ENCODE measurements around the gene REM1.
"Not testable (repeated sequence)": the region's sequence is repeated elsewhere in the genome, so short reads cannot be mapped to it uniquely, and the experiment has no call there.

REM1 gene

DNA sequence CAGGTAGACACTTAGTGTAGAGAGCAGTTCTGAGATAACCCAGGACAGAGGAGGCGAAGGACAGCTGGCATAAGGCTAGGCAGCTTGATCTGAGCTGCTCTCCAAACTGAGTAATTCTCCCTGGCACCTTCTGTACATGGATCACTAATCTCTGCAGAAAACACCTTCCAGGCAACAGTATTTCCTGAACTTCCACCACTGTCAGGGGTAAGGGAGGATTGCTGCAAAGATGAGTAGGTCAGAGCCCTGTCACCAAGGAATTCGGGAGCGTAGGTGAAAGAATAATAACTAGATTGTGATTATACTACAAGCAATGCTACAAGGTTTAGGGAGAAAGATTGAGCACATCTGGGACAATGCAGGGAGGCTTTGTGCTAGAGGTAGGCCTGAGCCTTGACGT, 41.1 kb downstream of the REM1 start:
- peak overlapping the region; percentile 84 for H3K9ac ChIP-seq (ENCODE audit: low read length)
- H3K4me1 ChIP-seq (ENCODE audit: control insufficient read depth, insufficient read depth, low read length), result peaks cover 30% of the 10 kb centered on the region
- H3K9me3 ChIP-seq (ENCODE audit: control insufficient read depth, low read length), result no peaks in the 10 kb centered on the region
- H3K27me3 ChIP-seq (ENCODE audit: control insufficient read depth, insufficient read depth, low read length), result no peaks in the 10 kb centered on the region
- H3K36me3 ChIP-seq (ENCODE audit: control insufficient read depth, insufficient read depth, low read length), result no peaks in the 10 kb centered on the region
- peak overlapping the region; percentile 89 for H3K4me3 ChIP-seq (ENCODE audit: low read length)

DNA sequence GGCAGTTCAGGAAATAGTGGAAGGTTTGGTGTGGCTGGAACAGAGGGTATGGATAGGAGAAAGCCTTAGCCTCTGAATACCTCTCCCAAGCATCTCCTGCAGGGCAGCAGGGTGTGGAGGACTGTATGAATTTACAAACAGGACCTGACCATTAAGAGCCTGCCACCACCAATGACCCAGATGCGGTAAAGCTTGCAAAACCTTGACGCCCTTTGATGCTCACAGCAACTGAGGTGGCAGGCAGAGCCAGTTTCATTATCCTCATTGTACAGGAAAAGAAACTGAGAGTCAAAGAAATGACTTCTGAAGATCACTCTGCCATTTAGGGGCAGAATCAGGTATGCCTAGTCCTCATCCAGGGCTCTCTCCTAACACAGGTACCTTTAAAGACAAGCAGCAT, 41.6 kb downstream of the REM1 start:
- Histone ChIP-seq H3K9ac (ENCODE audit: low read length) (no peak overlapping the region), H3K4me3 (ENCODE audit: low read length) (no peak overlapping the region), H3K27me3 (ENCODE audit: control insufficient read depth, insufficient read depth, low read length) (no peaks in the 10 kb centered on the region), H3K4me1 (ENCODE audit: control insufficient read depth, insufficient read depth, low read length) (peaks cover 30% of the 10 kb centered on the region), H3K36me3 (ENCODE audit: control insufficient read depth, insufficient read depth, low read length) (no peaks in the 10 kb centered on the region), H3K9me3 (ENCODE audit: control insufficient read depth, low read length) (no peaks in the 10 kb centered on the region)

DNA sequence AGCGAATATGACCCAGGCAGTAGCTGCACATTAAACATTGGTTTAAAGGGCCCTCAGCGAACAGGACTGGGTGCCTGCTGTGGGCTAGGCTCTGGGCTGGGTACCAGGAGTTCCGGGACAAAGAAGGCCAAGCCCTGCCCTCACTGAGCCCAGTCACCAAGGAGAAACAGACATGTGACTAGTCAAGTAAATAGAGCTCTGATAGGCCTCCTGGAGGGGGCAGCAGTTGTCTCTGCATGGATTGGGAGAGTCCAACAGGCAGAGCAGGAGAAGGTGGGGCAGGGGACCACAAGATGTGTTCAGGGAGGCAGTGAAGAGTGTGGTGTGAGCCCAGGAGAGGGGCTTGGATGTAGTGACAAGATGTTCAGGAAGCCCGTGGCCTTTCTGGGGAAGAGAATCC, 42.3 kb downstream of the REM1 start:
- Histone ChIP-seq H3K27me3 (ENCODE audit: control insufficient read depth, insufficient read depth, low read length) (no peaks in the 10 kb centered on the region), H3K9ac (ENCODE audit: low read length) (no peak overlapping the region), H3K4me1 (ENCODE audit: control insufficient read depth, insufficient read depth, low read length) (peaks cover 30% of the 10 kb centered on the region), H3K9me3 (ENCODE audit: control insufficient read depth, low read length) (no peaks in the 10 kb centered on the region), H3K36me3 (ENCODE audit: control insufficient read depth, insufficient read depth, low read length) (no peaks in the 10 kb centered on the region), H3K4me3 (ENCODE audit: low read length) (no peak overlapping the region)

DNA sequence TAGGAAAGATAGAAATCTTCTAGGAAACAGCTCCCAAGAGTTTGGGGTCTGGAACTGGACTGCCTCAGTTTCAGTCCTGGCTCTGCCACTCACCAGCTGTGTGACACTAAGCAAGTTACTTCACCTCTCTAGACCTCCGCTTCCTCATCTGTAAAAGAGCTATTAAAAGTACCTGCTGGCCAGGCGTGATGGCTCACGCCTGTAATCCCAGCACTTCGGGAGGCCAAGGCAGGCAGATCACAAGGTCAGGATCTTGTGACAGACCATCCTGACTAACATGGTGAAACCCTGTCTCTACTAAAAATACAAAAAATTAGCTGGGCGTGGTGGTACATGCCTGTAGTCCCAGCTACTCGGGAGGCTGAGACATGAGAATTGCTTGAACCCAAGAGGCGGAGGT, 46.2 kb downstream of the REM1 start:
- H3K4me1 ChIP-seq (ENCODE audit: control insufficient read depth, insufficient read depth, low read length), result peaks cover 13% of the 10 kb centered on the region
- H3K9ac ChIP-seq (ENCODE audit: low read length); H3K36me3 ChIP-seq (ENCODE audit: control insufficient read depth, insufficient read depth, low read length); H3K4me3 ChIP-seq (ENCODE audit: low read length); H3K27me3 ChIP-seq (ENCODE audit: control insufficient read depth, insufficient read depth, low read length); H3K9me3 ChIP-seq (ENCODE audit: control insufficient read depth, low read length): not testable (repeated sequence)

DNA sequence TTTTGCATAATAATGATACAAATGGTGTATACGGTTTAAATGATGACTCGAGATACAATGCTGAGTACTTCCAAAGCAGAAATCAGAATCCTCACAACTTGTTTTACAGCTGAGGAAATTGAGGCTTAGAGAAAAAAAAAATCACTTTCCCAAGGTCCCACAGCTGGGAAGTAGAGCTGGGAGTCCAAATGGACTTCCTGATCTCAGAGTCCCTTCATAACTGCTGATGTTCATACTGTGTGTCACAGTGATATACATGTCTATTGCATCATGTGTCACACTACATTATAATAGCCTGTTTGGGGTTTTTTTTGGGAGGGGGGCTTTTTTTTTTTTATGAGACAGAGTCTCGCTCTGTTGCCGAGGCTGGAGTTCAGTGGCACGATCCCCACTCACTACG, 47.6 kb downstream of the REM1 start:
- H3K9ac ChIP-seq (ENCODE audit: low read length), result no peak overlapping the region

DNA sequence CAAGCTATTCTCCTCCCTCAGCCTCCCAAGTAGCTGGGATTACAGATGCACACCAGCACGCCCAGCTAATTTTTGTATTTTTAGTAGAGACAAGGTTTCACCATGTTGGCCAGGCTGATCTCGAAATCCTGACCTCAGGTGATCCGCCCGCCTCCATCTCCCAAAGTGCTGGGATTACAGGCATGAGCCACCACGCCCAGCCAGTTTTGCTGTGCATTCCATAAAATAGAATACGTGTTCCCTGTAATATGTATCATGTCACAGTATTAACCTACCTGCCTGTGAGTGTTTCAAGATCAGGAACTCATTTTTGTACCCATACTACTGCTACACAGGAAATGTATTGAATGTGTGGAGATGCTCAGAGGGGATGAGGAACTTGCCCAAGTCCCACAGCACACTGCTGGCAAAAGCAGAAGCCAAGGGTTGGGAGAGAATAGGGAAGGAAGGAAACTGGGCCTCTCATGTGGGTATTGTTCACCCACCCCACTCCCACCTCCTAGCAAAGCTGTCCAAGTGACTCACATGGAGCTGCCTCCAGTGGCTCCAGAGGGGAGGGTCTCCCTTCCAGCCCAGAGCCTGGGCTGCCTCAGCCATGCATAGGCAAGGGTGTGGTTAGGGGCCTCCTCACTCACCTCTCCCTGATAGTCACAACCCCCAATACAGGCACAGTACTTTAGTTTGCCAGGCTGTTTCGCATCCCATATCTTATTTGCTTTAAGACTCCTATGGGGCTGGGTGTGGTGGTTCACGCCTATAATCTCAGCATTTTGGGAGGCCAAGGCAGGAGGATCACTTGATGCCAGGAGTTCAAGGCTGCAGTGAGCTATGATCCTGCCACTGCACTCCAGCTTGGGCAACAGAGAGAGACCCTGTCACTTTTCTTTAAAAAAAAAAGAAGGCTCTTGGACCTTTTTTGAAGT, 48.5 kb downstream of the REM1 start:
- H3K9me3 ChIP-seq (ENCODE audit: control insufficient read depth, low read length), result no peaks in the 10 kb centered on the region
- no peak overlapping the region for H3K9ac ChIP-seq (ENCODE audit: low read length)
- H3K4me3 ChIP-seq (ENCODE audit: low read length), result no peak overlapping the region
- no peaks in the 10 kb centered on the region for H3K36me3 ChIP-seq (ENCODE audit: control insufficient read depth, insufficient read depth, low read length)
- no peaks in the 10 kb centered on the region for H3K4me1 ChIP-seq (ENCODE audit: control insufficient read depth, insufficient read depth, low read length)
- H3K27me3 ChIP-seq (ENCODE audit: control insufficient read depth, insufficient read depth, low read length), result no peaks in the 10 kb centered on the region

More for the DNA sequence above, 47.6 kb downstream of the REM1 start:
- Histone ChIP-seq H3K36me3 (ENCODE audit: control insufficient read depth, insufficient read depth, low read length) (no peaks in the 10 kb centered on the region), H3K27me3 (ENCODE audit: control insufficient read depth, insufficient read depth, low read length) (no peaks in the 10 kb centered on the region), H3K9me3 (ENCODE audit: control insufficient read depth, low read length) (no peaks in the 10 kb centered on the region), H3K4me1 (ENCODE audit: control insufficient read depth, insufficient read depth, low read length) (no peaks in the 10 kb centered on the region), H3K4me3 (ENCODE audit: low read length) (no peak overlapping the region)

DNA sequence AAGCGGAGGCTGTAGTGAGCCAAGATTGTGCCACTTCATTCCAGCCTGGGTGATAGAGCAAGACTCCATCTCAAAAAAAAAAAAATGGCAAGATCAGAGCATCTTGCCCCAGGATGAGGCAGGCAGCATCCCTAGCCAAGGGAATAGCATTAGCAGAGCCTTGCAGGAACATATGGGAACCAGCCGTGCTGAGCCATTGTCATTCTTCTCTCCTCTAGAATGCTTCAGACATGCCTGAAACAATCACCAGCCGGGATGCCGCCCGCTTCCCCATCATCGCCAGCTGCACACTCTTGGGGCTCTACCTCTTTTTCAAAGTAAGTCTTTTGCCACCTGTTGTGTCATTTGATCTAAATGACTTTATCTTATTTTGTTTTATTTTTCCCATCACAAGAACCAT, 52.2 kb downstream of the REM1 start:
- Histone ChIP-seq H3K9me3 (ENCODE audit: control insufficient read depth, low read length) (no peaks in the 10 kb centered on the region), H3K27me3 (ENCODE audit: control insufficient read depth, insufficient read depth, low read length) (no peaks in the 10 kb centered on the region), H3K9ac (ENCODE audit: low read length) (no peak overlapping the region), H3K4me3 (ENCODE audit: low read length) (no peak overlapping the region), H3K36me3 (ENCODE audit: control insufficient read depth, insufficient read depth, low read length) (peaks cover under 1% of the 10 kb centered on the region), H3K4me1 (ENCODE audit: control insufficient read depth, insufficient read depth, low read length) (no peaks in the 10 kb centered on the region)
